ENCODE data around the gene AFG1L.
"Not testable (repeated sequence)": the region's sequence is repeated elsewhere in the genome, so short reads cannot be mapped to it uniquely, and the experiment has no call there.

Gene AFG1L

DNA sequence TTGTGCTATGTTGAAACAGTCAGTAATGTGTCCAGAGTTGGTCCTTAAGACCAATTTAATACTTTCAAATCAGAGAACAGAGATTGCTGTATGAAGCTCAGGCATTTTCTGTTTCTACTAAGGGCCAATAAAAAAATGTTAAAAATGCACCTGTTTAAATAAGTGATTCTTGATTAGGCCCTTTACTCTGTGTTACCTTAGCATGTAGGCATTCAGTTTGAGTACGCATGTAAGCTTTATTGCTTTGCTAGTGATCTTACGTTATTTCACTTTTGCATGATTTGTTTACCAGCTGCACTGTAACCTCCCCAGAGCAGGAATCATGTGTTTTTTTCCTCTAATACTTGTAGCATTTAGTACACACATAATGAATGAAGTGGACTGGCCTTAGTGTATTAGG lies 61.0 kb downstream of the AFG1L start:
- DNase-seq, result no peak

DNA sequence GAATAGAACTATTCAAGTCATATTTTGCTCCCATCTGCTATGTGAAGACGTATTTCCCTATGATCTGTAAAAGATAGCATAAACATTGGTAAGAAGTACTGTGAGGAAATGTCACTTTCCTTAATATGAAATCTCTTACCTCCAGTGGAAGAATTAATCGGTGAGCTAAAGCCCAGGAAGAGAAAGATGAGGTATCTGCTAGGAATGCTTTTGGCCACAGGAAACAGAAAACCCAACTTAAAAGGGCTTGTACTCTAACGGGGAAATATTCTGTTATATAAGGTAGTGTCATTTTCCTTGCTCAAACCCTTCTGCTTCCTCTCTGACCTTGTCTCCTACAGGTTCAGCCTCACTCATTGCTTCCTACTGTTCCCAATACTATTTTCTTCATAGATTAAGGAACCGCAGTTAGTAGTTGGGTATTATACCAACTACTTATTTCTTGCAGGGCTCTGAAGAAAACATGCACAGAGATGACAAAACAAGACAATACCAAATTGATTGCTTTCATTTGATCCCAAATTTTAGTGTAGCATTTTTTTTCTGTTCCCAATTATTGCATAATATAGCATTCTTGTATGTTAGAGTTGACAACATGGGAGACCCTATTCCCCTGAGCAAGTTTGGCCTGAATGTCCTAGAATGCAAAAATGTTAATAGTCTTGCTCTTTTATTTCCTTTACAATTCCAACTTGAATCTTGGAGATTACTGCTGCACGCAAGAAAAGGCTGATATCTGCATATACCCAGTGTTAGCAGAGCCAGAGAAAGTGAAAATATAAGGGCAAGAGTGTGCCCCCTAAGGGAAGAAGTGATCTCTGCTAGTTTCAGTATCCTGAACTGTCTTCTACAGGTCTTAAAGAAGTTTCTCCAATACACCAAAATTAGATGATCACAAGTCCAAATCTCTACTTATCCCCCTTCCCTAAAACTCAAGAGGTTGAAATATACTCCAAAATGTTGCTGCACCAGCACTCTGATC lies 65.3 kb downstream of the AFG1L start:
- DNase-seq, result no peak

DNA sequence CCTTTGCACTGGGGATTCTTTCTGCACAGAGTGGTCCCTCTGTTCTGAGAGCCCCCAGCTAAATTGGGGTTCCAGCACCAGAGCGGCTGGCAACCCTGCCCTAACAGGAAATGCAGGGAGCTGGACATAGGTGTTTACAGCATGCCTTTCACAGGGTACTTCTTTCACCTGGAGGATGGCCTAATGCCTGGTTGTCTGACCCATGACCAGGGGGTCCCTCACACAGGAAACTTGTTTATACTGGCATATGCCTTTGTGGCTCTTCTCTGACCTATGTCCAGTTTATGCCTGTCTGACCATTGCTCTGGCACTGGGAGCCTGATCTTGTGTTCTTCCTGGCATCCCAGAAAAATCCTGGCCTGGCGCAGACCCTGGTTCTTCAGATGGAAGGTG lies 66.1 kb downstream of the AFG1L start:
- DNase-seq, result no peak

- no peak for DNase-seq
These were observed 66.6 kb downstream of the AFG1L start for GRCh38 chr6:108361312-108361932.

DNA sequence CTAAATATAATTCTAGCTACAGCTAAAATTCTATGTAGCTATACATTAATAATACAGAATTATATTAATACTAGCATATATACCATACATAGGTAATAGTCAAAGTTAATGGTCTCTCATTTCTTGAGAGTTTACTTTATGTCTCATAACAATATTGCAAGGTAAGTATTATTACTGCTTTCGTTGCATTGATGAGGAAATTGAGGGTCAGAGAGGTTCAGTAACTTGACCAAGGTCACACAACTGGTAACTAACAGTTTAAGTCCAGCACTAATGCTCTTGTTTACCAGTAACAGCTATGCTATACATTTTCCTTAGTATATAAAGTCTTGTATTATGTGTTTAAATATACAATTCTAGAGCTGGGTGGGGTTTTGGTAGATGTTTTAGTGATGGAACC lies 67.6 kb downstream of the AFG1L start:
- DNase-seq, result no peak

DNA sequence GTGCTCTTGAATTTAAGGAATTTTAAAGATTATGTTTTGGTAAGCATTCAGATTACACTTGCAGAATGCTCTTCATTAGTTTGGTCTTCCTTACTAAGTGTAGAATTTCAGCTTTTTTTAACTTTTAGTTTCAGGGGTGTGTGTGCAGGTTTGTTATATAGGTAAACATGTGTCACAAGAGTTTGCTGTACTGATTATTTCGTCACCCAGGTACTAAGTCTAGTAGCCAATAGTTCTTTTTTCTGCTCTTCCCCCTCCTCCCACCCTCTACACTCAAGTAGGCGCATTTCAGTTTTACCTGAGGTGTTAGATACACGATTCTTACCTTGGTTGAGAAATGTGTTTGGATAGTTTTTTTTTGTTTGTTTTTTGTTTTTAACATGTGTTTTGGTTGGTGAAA lies 68.3 kb downstream of the AFG1L start:
- DNase-seq, result no peak

DNA sequence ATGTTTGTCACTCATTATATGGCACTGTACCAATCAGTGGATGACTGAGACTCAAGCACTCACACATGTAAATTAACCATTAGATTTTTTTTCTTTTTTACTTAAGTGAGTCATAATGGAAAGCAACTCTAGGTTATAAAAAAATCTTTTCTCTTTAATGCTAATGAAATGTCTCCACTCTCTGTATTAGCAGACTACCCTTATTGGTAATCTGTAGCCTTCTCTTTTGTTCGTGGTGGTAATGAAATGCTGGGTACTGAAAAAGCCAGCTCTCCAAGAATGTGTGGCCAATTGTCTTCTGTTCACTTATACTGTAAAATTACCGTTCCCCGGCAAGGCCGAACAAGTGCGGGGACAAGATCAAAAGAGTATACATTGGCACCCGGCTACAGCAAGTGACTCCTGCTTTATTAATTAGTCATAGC lies 69.0 kb downstream of the AFG1L start:
- DNase-seq, result no peak

GRCh38 chr6:108364470-108364869 lies 69.6 kb downstream of the AFG1L start:
- DNase-seq, result no peak

- DNase-seq, result no peak
These were observed 70.6 kb downstream of the AFG1L start for GRCh38 chr6:108365478-108365877.

DNA sequence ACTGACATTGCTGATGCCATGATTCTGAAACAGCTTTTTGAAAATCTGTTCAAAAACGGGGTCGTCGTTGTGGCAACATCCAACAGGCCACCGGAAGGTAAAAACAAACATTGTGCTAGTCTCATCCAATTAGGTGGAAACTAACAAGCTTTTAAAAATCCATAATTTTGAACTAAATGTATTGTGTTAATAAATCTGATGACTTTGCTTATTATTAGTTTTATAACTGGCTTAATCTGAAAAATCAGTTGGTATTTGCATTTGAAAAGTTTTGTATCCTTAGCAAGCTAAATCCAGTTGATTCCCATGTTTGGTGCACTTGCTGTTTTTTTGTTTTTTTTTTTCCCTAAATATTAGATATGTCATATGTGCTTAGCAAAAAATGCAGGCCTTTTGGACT lies 71.4 kb downstream of the AFG1L start:
- no peak for DNase-seq

GRCh38 chr6:108368431-108369030 lies 73.7 kb downstream of the AFG1L start:
- DNase-seq, result no peak

DNA sequence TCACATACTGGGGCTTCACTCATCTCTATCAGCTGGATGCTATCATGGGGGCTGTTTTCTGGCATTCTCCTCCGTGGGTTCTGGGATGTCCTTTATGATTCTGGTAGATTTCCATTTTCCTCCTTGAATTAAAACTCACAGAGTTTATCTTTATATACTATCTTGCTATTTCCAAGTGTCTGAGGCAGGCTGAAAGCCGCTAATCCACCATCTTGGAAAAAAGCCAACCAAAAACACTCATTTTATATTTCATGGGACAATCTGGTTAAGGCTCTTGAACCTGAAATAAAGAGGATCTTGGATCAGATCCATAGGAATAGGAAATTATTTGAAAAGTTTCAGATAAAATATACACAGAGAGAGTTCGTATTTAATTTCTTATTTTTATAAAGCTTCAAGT lies 86.0 kb downstream of the AFG1L start:
- no peak for DNase-seq

GRCh38 chr6:108383981-108384380 lies 89.1 kb downstream of the AFG1L start:
- no peak for DNase-seq

DNA sequence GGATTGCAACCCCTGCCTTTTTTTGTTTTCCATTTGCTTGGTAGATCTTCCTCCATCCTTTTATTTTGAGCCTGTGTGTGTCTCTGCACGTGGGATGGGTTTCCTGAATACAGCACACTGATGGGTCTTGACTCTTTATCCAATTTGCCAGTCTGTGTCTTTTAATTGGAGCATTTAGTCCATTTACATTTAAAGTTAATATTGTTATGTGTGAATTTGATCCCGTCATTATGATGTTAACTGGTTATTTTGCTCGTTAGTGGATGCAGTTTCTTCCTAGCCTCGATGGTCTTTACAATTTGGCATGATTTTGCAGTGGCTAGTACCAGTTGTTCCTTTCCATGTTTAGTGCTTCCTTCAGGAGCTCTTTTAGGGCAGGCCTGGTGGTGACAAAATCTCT lies 94.3 kb downstream of the AFG1L start:
- DNase-seq, result not testable (repeated sequence)

GRCh38 chr6:108395297-108395696 lies 100.4 kb downstream of the AFG1L start:
- DNase-seq, result no peak

- no peak for DNase-seq
These were observed 108.4 kb downstream of the AFG1L start for GRCh38 chr6:108403236-108403635.

GRCh38 chr6:108406943-108407342 lies 112.1 kb downstream of the AFG1L start:
- DNase-seq, result no peak

GRCh38 chr6:108407904-108408827 lies 113.3 kb downstream of the AFG1L start:
- no peak for DNase-seq

GRCh38 chr6:108408861-108409260 lies 114.0 kb downstream of the AFG1L start:
- no peak for DNase-seq

DNA sequence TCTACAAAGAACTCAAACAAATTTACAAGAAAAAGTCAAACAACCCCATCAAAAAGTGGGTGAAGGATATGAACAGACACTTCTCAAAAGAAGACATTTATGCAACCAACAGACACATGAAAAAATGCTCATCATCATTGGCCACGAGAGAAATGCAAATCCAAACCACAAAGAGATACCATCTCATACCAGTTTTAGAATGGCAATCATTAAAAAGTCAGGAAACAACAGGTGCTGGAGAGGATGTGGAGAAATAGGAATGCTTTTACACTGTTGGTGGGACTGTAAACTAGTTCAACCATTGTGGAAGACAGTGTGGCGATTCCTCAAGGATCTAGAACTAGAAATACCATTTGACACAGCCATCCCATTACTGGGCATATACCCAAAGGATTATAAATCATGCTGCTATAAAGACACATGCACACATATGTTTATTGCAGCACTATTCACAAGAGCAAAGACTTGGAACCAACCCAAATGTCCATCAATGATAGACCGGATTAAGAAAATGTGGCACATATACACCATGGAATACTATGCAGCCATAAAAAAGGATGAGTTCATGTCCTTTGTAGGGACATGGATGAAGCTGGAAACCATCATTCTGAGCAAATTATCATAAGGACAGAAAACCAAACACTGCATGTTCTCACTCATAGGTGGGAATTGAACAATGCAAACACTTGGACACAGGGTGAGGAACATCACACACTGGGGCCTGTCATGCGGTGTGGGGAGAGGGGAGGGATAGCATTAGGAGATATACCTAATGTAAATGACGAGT lies 121.4 kb downstream of the AFG1L start:
- DNase-seq, result not testable (repeated sequence)

- DNase-seq, result no peak
These were observed 122.2 kb downstream of the AFG1L start for GRCh38 chr6:108417027-108417426.

DNA sequence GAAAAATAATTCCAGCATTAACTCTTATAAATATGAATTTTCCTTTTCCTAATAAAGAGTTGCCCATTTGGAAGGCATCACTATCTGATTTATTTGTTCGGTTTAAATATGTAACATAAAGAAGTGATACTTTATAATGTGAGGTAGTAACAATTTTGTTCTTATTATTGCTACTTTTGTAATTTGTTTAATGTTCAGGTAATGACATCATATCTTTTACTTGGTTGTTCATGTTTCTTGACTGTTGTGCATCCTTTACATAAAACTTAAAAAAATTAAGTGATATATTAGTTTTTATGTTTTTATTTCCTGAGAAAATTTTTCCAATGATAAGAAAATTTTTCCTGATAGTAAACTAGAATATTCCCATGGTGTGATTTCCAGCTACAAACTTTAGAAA lies 124.6 kb downstream of the AFG1L start:
- no peak for DNase-seq

Measured in stimulated activated CD4-positive, alpha-beta T cell treated with anti-CD3 and anti-CD28 coated beads, Interleukin-2, amount 100 ng/mL, for 48 hours (primary cell).